ENCODE results near the gene NKAIN2. TPM values are rescaled to one million over a fixed set of nuclear protein-coding genes. Genes with fewer than 3 reads are reported as not detected.
"Not testable (repeated sequence)": the region's sequence is repeated elsewhere in the genome, so short reads cannot be mapped to it uniquely, and the experiment has no call there.

NKAIN2 gene
- total and polyA plus RNA-seq, 2 donors (not counting 3 experiments of a cell fraction or from before 2014, with no cell fraction given), result 0.03 TPM; not detected in 1

GRCh38 chr6:124723671-124724070 lies 920.0 kb downstream of the NKAIN2 start:
- Histone ChIP-seq H4K20me1 (replicated peaks; ENCODE audit: control insufficient read depth, extremely low read depth, insufficient read depth, low read length) (no peaks in the 10 kb centered on the region), H3K4me1 (ENCODE audit: control insufficient read depth, extremely low read depth, insufficient read depth, low read length) (no peaks in the 10 kb centered on the region), H3K9me1 (replicated peaks; ENCODE audit: control insufficient read depth, extremely low read depth, insufficient read depth, low read length) (no peaks in the 10 kb centered on the region), H3K79me2 (ENCODE audit: control insufficient read depth, insufficient read depth, low read length) (no peaks in the 10 kb centered on the region), H3K9ac (replicated peaks; ENCODE audit: extremely low read depth, insufficient read depth, low read length) (no peak overlapping the region), H3K4me3 (replicated peaks in 1 of 3; ENCODE audit: insufficient read depth in 1 of 3, low read depth in 1 of 3, low read length in 3 of 3) (no peak overlapping the region), H3K27ac (ENCODE audit: insufficient read depth, low read depth, low read length) (no peak overlapping the region), H3K4me2 (ENCODE audit: insufficient read depth, low read length) (no peak overlapping the region), H3K36me3 (ENCODE audit: control insufficient read depth in 2 of 2, extremely low read depth in 1 of 2, insufficient read depth in 2 of 2, low read length in 2 of 2) (no peaks in the 10 kb centered on the region), H2AFZ (ENCODE audit: low read depth, low read length) (no peak overlapping the region), H3K9me3 (replicated peaks; ENCODE audit: control insufficient read depth, insufficient read depth, low read length) (no peaks in the 10 kb centered on the region), H3K27me3 (ENCODE audit: control insufficient read depth in 2 of 2, insufficient read depth in 2 of 2, low read length in 2 of 2) (no peaks in the 10 kb centered on the region)
- ChIA-PET CTCF (no interaction called here), POLR2A (no interaction called here)
- no peak for DNase-seq (ENCODE audit: low read depth, low spot score)
- no TSS peak for BruUV-seq (replicated peaks)
- dilution Hi-C loops (cut with MboI; ENCODE audit: extremely low pct_ligation_motif_present, low sequenced_read_pairs), result no loop called here
- no peak for TF ChIP-seq FOS (IDR thresholded peaks at IDR 0.05; ENCODE audit: borderline replicate concordance, insufficient read depth, low read length)
- no peak for TF ChIP-seq CTCF (IDR thresholded peaks at IDR 0.05; ENCODE audit: extremely low read depth in 1 of 2, insufficient read depth in 1 of 2, low read depth in 1 of 2, low read length in 2 of 2)
- TF ChIP-seq JUN (IDR thresholded peaks at IDR 0.05; ENCODE audit: borderline replicate concordance, insufficient read depth, insufficient read length, low read depth), result no peak
- TF ChIP-seq GATA2 (IDR thresholded peaks at IDR 0.05; ENCODE audit: insufficient read depth, insufficient read length, low read depth, low read length), result no peak
- TF ChIP-seq POLR2A (IDR thresholded peaks at IDR 0.05; ENCODE audit: low read depth, low read length), result no peak
- TF ChIP-seq MAX (IDR thresholded peaks at IDR 0.05; ENCODE audit: insufficient read depth, insufficient read length), result no peak
- TF ChIP-seq MYC (IDR thresholded peaks at IDR 0.05; ENCODE audit: low read depth, low read length), result no peak
- TF ChIP-seq POLR2AphosphoS5 (IDR thresholded peaks at IDR 0.05; ENCODE audit: insufficient read depth, low read depth, low read length), result no peak
- no peak for TF ChIP-seq EZH2 (IDR thresholded peaks at IDR 0.05; ENCODE audit: borderline replicate concordance, low read depth, low read length, severe bottlenecking)
- no peak for FAIRE-seq
- intact Hi-C loops (cut with micrococcal nuclease), result no loop called here

GRCh38 chr6:124737804-124738203 lies 934.1 kb downstream of the NKAIN2 start:
- H3K27me3 ChIP-seq (ENCODE audit: control insufficient read depth in 2 of 2, insufficient read depth in 2 of 2, low read length in 2 of 2); H3K79me2 ChIP-seq (ENCODE audit: control insufficient read depth, insufficient read depth, low read length); intact Hi-C loops (cut with micrococcal nuclease); FAIRE-seq; H3K9me1 ChIP-seq (replicated peaks; ENCODE audit: control insufficient read depth, extremely low read depth, insufficient read depth, low read length); H2AFZ ChIP-seq (ENCODE audit: low read depth, low read length); H3K27ac ChIP-seq (ENCODE audit: insufficient read depth, low read depth, low read length); H3K4me2 ChIP-seq (ENCODE audit: insufficient read depth, low read length); H3K4me1 ChIP-seq (ENCODE audit: control insufficient read depth, extremely low read depth, insufficient read depth, low read length); POLR2A ChIA-PET; dilution Hi-C loops (cut with MboI; ENCODE audit: extremely low pct_ligation_motif_present, low sequenced_read_pairs); H3K4me3 ChIP-seq (replicated peaks in 1 of 3; ENCODE audit: insufficient read depth in 1 of 3, low read depth in 1 of 3, low read length in 3 of 3); DNase-seq (ENCODE audit: low read depth, low spot score); H4K20me1 ChIP-seq (replicated peaks; ENCODE audit: control insufficient read depth, extremely low read depth, insufficient read depth, low read length); H3K9ac ChIP-seq (replicated peaks; ENCODE audit: extremely low read depth, insufficient read depth, low read length); H3K9me3 ChIP-seq (replicated peaks; ENCODE audit: control insufficient read depth, insufficient read depth, low read length); H3K36me3 ChIP-seq (ENCODE audit: control insufficient read depth in 2 of 2, extremely low read depth in 1 of 2, insufficient read depth in 2 of 2, low read length in 2 of 2); BruUV-seq (replicated peaks); CTCF ChIA-PET: not testable (repeated sequence)
